ENCODE measurements around the gene LRRFIP2.

DNA sequence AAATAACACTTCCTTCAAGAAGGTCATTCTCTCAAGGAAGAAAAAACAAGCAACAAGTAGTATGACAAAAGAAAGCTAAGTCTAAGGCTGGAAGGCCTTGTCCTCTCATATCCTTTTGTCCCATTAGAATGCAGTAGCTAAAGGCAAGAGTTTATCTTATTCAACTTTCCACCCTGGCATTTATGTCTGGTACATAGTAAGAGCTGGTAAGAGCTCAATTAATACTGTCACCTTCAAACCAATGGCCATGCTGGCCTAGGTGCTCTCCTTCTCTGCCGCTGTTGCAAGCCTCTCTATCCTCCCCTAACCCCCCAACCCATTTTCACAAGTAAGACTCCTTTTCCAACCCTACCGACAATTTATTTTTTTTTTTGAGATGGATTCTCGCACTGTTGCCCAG, 81.9 kb downstream of the LRRFIP2 start:
- TF ChIP-seq SP1 (IDR thresholded peaks at IDR 0.05) (no peak), ARNT (IDR thresholded peaks at IDR 0.05) (no peak), TARDBP (IDR thresholded peaks at IDR 0.05) (no peak), BHLHE40 (IDR thresholded peaks at IDR 0.05; ENCODE audit: borderline replicate concordance) (no peak), LEF1 (IDR thresholded peaks at IDR 0.05; ENCODE audit: borderline replicate concordance) (no peak), SUZ12 (IDR thresholded peaks at IDR 0.05) (no peak), ZNF384 (IDR thresholded peaks at IDR 0.05) (no peak), FOXM1 (IDR thresholded peaks at IDR 0.05; ENCODE audit: borderline replicate concordance) (no peak)
